Measurements from ENCODE around the gene CACNA1F.
A peak's percentile ranks its signal among the peaks of the same experiment; 100 is the strongest.

Gene CACNA1F

DNA sequence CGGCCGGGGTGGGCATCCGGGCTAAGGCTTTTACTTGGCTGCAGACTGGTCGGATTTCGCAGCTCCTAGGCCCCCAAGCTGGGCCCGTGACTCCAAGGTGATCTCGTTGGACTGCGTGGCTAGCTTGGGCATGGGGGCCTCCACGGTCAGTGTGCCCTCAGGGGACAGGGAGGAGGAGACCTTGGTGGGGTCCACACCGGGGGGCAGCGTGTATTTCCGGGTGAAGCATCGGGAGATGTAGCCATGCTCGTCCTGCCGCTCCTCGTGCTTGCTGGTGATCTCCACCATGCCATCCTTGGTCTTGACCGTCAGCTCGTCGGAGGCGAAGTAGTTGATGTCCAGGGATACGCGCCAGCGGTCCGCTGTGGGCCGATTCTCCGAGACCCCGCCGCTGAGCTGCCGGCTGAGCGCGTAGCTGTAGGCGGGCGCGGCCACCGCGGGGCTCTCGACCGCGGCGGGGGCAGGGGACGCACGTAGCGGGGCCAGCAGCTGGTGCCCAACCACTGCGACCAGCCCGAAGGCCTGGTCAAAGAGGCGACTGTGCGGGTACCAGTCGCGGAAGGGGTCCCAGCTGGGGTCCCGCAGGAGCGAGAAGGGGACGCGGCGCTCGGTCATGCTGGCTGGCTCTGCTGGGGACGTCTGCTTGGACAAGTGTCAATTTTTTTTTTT is 881 bp upstream of the CACNA1F start:
- H3K9me3 ChIP-seq = no peaks in the 10 kb centered on the region
- no peak overlapping the region for H3K27ac ChIP-seq
- no peaks in the 10 kb centered on the region for H3K27me3 ChIP-seq
- peaks cover 0 to 20% (median 0%) of the 10 kb centered on the region in 4 donors for H3K4me1 ChIP-seq
- intact Hi-C loops (cut with DNase I; ENCODE audit: low total_unique reads) = no loop called here
- H3K36me3 ChIP-seq = no peaks in the 10 kb centered on the region
- TF ChIP-seq, protein P1, sequence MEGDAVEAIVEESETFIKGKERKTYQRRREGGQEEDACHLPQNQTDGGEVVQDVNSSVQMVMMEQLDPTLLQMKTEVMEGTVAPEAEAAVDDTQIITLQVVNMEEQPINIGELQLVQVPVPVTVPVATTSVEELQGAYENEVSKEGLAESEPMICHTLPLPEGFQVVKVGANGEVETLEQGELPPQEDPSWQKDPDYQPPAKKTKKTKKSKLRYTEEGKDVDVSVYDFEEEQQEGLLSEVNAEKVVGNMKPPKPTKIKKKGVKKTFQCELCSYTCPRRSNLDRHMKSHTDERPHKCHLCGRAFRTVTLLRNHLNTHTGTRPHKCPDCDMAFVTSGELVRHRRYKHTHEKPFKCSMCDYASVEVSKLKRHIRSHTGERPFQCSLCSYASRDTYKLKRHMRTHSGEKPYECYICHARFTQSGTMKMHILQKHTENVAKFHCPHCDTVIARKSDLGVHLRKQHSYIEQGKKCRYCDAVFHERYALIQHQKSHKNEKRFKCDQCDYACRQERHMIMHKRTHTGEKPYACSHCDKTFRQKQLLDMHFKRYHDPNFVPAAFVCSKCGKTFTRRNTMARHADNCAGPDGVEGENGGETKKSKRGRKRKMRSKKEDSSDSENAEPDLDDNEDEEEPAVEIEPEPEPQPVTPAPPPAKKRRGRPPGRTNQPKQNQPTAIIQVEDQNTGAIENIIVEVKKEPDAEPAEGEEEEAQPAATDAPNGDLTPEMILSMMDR (IDR thresholded peaks at IDR 0.05) = no peak
- no peak overlapping the region for H3K4me3 ChIP-seq
- no peak for DNase-seq

DNA sequence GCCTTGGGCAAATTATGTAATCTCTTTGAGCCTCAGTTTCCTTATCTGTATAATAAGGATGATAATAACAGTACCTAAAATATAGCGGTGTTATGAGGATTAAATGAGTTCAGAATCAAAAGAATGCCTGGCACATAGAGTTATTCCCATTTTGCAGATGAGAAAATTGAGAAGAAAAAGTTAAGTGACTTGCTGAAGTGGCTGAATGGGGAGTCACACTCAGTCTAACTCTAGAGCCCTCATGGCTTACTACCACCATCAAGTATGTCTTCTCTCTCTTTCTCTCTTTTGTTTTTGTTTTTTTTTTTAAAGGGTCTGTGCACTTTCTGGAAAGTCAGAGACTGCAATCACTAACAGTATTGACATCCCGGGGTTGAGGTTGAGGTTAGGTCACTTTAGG is 615 bp downstream of the CACNA1F start:
- no peaks in the 10 kb centered on the region for H3K9me3 ChIP-seq
- H3K27ac ChIP-seq = no peak overlapping the region
- H3K4me1 ChIP-seq = peaks cover 0 to 20% (median 0%) of the 10 kb centered on the region in 4 donors
- no peaks in the 10 kb centered on the region for H3K27me3 ChIP-seq
- DNase-seq = no peak
- TF ChIP-seq, protein P1 (IDR thresholded peaks at IDR 0.05) = no peak
- intact Hi-C loops (cut with DNase I; ENCODE audit: low total_unique reads) = no loop called here
- no peak overlapping the region for H3K4me3 ChIP-seq
- no peaks in the 10 kb centered on the region for H3K36me3 ChIP-seq

DNA sequence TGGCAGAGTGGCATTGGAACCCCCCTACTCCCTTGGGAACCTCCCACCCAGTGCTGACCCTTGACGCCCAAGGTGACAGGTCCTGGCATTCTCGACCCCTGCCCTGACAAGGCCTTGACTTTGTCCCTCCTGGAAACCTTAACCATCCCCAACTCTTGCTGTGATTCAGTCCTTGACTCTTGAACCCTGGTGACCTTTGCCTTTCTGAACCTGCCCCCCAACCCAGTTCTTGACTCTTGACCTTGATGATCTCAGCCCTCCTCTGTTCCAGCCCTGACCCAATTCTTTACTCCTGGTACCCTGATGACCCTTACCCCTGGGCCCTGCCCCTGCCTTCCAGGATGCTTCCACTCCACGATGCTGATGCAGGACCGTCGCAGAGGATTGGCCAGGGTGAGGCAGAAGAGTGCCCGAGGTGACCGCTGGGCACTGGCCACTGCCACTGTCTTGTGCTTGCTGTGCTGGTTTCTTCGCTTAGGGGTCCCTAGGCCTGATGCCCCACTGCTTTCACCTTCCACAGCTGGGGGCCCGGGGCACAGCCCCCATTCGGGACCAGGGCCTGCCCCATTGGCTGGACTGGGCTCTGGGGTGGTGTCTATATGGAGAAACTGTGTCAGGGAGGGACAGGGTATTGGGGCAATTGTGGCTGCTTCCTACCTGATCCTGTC is 1.7 kb downstream of the CACNA1F start:
- no peaks in the 10 kb centered on the region for H3K27me3 ChIP-seq
- TF ChIP-seq, protein P1 (IDR thresholded peaks at IDR 0.05) = no peak
- peaks cover 0 to 14% (median 0%) of the 10 kb centered on the region in 4 donors for H3K4me1 ChIP-seq
- H3K4me3 ChIP-seq = no peak overlapping the region
- no peak overlapping the region for H3K27ac ChIP-seq
- no peaks in the 10 kb centered on the region for H3K36me3 ChIP-seq
- no peaks in the 10 kb centered on the region for H3K9me3 ChIP-seq
- DNase-seq = no peak
- intact Hi-C loops (cut with DNase I; ENCODE audit: low total_unique reads) = no loop called here

GRCh38 chrX:49230500-49231232 is 2.5 kb downstream of the CACNA1F start:
- H3K9me3 ChIP-seq = no peaks in the 10 kb centered on the region
- H3K27ac ChIP-seq = peak overlapping the region in 1 of 2 donors; percentile 29
- H3K4me3 ChIP-seq = peak overlapping the region; percentile 36 to 42
- H3K4me1 ChIP-seq = peaks cover 0 to 8% (median 0%) of the 10 kb centered on the region in 4 donors
- peak; percentile 54 to 68 for DNase-seq
- intact Hi-C loops (cut with DNase I; ENCODE audit: low total_unique reads) = no loop called here
- H3K27me3 ChIP-seq = no peaks in the 10 kb centered on the region
- TF ChIP-seq, protein P1 (IDR thresholded peaks at IDR 0.05) = no peak
- no peaks in the 10 kb centered on the region for H3K36me3 ChIP-seq

DNA sequence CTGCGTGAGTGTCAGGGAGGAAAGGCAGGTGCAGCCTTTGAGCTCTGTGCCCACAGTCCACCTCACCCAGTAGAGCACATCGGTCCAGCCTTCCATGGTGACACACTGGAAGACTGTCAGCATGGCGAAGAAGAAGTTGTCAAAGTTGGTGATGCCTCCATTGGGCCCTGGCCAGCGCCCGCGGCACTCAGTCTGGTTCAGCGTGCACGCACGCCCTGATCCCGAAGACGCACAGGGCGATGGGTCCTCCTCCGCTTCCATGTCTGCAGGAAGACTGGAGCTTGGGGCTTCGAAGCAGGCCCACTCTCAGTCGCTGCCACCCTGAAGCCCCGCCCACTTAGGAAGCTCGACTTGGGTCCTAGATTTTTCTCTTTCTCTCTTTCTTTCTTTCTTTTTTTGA is 5.0 kb downstream of the CACNA1F start:
- no peak for DNase-seq
- H3K4me1 ChIP-seq = no peaks in the 10 kb centered on the region
- no peak overlapping the region for H3K4me3 ChIP-seq
- no peaks in the 10 kb centered on the region for H3K36me3 ChIP-seq
- no peaks in the 10 kb centered on the region for H3K9me3 ChIP-seq
- TF ChIP-seq, protein P1 (IDR thresholded peaks at IDR 0.05) = no peak
- H3K27me3 ChIP-seq = no peaks in the 10 kb centered on the region
- H3K27ac ChIP-seq = no peak overlapping the region
- intact Hi-C loops (cut with DNase I; ENCODE audit: low total_unique reads) = no loop called here
